CD4-positive, alpha-beta memory T cell (primary cell): ENCODE measurements around the gene RASGRP2. TPM values are rescaled to one million over a fixed set of nuclear protein-coding genes. Genes with fewer than 3 reads are reported as not detected.
"Not testable (repeated sequence)": the region's sequence is repeated elsewhere in the genome, so short reads cannot be mapped to it uniquely, and the experiment has no call there.

Experiments used
- CTCF ChIA-PET: fragments of 350-600 bp; sonication (Branson Sonifier 250); formaldehyde crosslinking; loops from one replicate; lab custom pipeline; 2021; ENCODE audit warnings: inconsistent platforms; ENCODE audit not compliant: partially characterized antibody; lab: Charles Lee
- POLR2A ChIA-PET: fragments of 350-600 bp; sonication (Branson Sonifier 250); formaldehyde crosslinking; loops from one replicate; lab custom pipeline; 2021; ENCODE audit not compliant: partially characterized antibody; lab: Charles Lee
- DNase-seq, 5 donors: peaks; one replicate each; pipeline versions ENCODE4 v3.0.0 to v3.0.0-alpha.2; 2020 to 2022; ENCODE audit warnings: mixed read lengths in 1 of 5
- H3K27ac ChIP-seq: one replicate; pipeline ENCODE4 v1.7.0; 2013; ENCODE audit warnings: low read depth, low read length
- H3K27me3 ChIP-seq: 2 replicates; pipeline ENCODE4 v1.7.0; 2013; ENCODE audit warnings: mild to moderate bottlenecking, low read length, moderate library complexity; ENCODE audit not compliant: insufficient read depth
- H3K36me3 ChIP-seq: 2 replicates; pipeline ENCODE4 v1.7.0; 2013; ENCODE audit warnings: mild to moderate bottlenecking, low read length, moderate library complexity; ENCODE audit not compliant: insufficient read depth
- H3K4me1 ChIP-seq: 2 replicates; pipeline ENCODE4 v1.7.0; 2013; ENCODE audit warnings: mild to moderate bottlenecking, low read length, moderate library complexity; ENCODE audit not compliant: insufficient read depth
- H3K4me3 ChIP-seq, 2 donors: one replicate each; pipeline ENCODE4 v1.7.0; 2013; ENCODE audit warnings: low read length in 2 of 2, mild to moderate bottlenecking in 1 of 2
- H3K9me3 ChIP-seq, 2 donors: one replicate each; pipeline ENCODE4 v1.7.0; 2013; ENCODE audit warnings: low read length in 2 of 2, control low read depth in 1 of 2; ENCODE audit not compliant: control insufficient read depth in 1 of 2
- H3K27ac Mint-ChIP-seq, 7 donors: one replicate each; pipeline ENCODE4 v1.8.0; 2020 to 2021; ENCODE audit warnings: mixed read lengths in 7 of 7, mild to moderate bottlenecking in 6 of 7, inconsistent platforms in 3 of 7, moderate library complexity in 3 of 7
- H3K27me3 Mint-ChIP-seq, 2 donors: one replicate each; pipeline ENCODE4 v1.8.0; 2020 to 2021; ENCODE audit warnings: mixed read lengths in 2 of 2
- H3K36me3 Mint-ChIP-seq, 2 donors: one replicate each; pipeline ENCODE4 v1.8.0; 2020 to 2021; ENCODE audit warnings: mixed read lengths in 2 of 2, inconsistent platforms in 1 of 2, mild to moderate bottlenecking in 1 of 2
- H3K4me1 Mint-ChIP-seq, 4 donors: one replicate each; pipeline ENCODE4 v1.8.0; 2020 to 2021; ENCODE audit warnings: mixed read lengths in 4 of 4, mild to moderate bottlenecking in 1 of 4
- H3K4me3 Mint-ChIP-seq, 8 donors: one replicate each; pipeline ENCODE4 v1.8.0; 2020 to 2021; ENCODE audit warnings: mixed read lengths in 8 of 8, mild to moderate bottlenecking in 7 of 8, moderate library complexity in 6 of 8, inconsistent platforms in 3 of 8
- H3K9me3 Mint-ChIP-seq, 8 donors: one replicate each; pipeline ENCODE4 v1.8.0; 2020 to 2021; ENCODE audit warnings: mixed read lengths in 8 of 8, mild to moderate bottlenecking in 5 of 8, inconsistent platforms in 3 of 8, moderate library complexity in 1 of 8
- intact Hi-C: fragments of 100-400 bp; cut with micrococcal nuclease; formaldehyde crosslinking; loops from one replicate; pipeline ENCODE4 v1.15.1; 2023
- polyA plus RNA-seq, 2 donors: library from polyadenylated mRNA; unstranded; fragments of 300-500 nt; fragmentation: Illumina TruSeq; gene quantifications; one replicate each; pipeline ENCODE4 v1.2.3, GENCODE V29; 2021
- total RNA-seq, 2 experiments: library from RNA; stranded (reverse); gene quantifications; one replicate each; pipeline ENCODE4 v1.2.3, GENCODE V29; 2021

RASGRP2 gene
- total and polyA plus RNA-seq, 4 experiments from 2014 or later: 177 to 463 (median 324) TPM

DNA sequence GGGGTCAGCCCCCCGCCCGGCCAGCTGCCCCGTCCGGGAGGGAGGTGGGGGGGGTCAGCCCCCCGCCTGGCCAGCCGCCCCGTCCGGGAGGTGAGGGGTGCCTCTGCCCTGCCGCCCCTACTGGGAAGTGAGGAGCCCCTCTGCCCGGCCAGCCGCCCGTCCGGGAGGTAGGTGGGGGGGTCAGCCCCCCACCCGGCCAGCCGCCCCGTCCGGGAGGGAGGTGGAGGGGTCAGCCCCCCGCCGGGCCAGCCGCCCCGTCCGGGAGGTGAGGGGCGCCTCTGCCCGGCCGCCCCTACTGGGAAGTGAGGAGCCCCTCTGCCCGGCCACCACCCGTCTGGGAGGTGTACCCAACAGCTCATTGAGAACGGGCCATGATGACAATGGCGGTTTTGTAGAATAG lies 42.0 kb downstream of the RASGRP2 start:
- H3K27me3 Mint-ChIP-seq: peaks cover 7 to 16% of the 10 kb centered on the region in 2 donors
- DNase-seq, H3K27ac Mint-ChIP-seq, POLR2A ChIA-PET, H3K4me1 Mint-ChIP-seq, H3K27ac ChIP-seq, intact Hi-C loops, H3K4me3 Mint-ChIP-seq, H3K27me3 ChIP-seq, H3K36me3 ChIP-seq, H3K4me3 ChIP-seq, H3K4me1 ChIP-seq, H3K9me3 ChIP-seq, H3K36me3 Mint-ChIP-seq, H3K9me3 Mint-ChIP-seq: not testable (repeated sequence)
- CTCF ChIA-PET: interaction anchor here (1.5 kb wide), 1 partner anchor 13 kb away, joined by 3 read pairs; no protein-coding TSS in a partner anchor

DNA sequence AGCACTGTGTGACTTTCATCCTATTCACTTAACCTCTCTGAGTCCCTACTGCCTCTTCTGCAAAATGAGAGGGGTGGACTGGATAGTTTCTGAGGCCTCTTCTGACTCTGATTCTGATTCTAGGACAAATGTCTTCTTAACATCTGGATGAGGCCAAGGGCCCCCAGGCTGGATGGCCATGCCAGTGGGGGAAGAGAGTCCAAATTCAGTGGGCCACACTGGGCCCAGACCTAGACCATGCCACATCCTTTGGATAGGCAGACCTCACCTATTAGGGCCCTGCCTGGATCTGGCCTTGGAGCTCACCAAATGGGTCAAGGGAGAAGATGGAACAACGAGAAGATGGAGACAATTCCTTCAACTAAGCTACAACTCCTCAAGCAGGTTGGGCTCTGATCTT lies 45.5 kb downstream of the RASGRP2 start:
- H3K36me3 ChIP-seq: no peaks in the 10 kb centered on the region
- no peak for DNase-seq
- H3K27ac Mint-ChIP-seq: peak overlapping the region in 1 of 7 donors; percentile 2
- ChIA-PET POLR2A (no interaction called here), CTCF (interaction anchor here (1.3 to 1.6 kb wide), 3 partner anchors 10 to 151 kb away, joined by 3 to 10 read pairs (median 3); no protein-coding TSS in a partner anchor)
- H3K27me3 ChIP-seq: peaks cover 11% of the 10 kb centered on the region
- no peak overlapping the region for H3K4me3 Mint-ChIP-seq
- H3K4me3 ChIP-seq: no peak overlapping the region
- intact Hi-C loops: no loop called here
- H3K27ac ChIP-seq: no peak overlapping the region
- H3K4me1 Mint-ChIP-seq: peaks cover 0 to 1% (median 0%) of the 10 kb centered on the region in 4 donors
- peaks cover 16 to 21% of the 10 kb centered on the region in 2 donors for H3K27me3 Mint-ChIP-seq
- no peaks in the 10 kb centered on the region for H3K9me3 ChIP-seq
- no peaks in the 10 kb centered on the region for H3K4me1 ChIP-seq
- no peaks in the 10 kb centered on the region for H3K9me3 Mint-ChIP-seq
- no peaks in the 10 kb centered on the region for H3K36me3 Mint-ChIP-seq

DNA sequence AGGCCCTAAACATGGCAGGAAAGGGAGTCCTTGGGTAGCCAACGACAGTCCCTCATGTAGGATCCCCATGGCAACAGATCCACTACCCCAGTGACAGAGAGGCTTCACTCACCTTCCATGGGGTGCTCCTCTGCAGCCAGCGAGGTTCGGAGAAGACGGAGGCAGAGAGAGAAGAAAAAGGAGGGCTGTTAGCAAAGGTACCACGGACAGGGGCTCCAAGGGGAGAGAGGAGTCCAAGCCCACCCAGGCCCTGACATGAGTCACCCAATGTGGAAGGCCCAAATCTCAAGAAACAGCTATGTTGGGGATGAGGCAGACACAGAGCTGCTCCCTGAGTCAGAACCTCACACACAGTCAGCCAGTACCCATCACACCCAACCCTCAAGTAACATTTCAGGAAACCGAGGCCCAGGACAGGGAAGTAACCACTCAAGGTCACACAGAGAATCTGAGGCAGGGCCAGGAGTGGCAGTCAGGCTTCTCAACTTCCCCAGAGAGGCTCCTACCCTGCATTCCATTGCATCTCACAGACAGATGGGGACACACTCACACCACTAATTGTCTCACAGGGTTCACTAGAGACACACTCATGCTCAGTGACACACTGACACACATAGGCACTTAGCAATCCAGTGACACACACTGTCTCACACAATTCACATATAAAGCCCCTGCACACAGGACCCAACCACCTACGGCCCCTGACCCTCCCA lies 46.1 kb downstream of the RASGRP2 start:
- ChIA-PET POLR2A (no interaction called here), CTCF (interaction anchor here (1.2 to 1.6 kb wide), 3 partner anchors 9 to 11 kb away, joined by 3 to 10 read pairs (median 5); no protein-coding TSS in a partner anchor)
- Histone ChIP-seq H3K4me1 (no peaks in the 10 kb centered on the region), H3K27me3 (peaks cover 13% of the 10 kb centered on the region), H3K9me3 (no peaks in the 10 kb centered on the region), H3K4me3 (no peak overlapping the region), H3K36me3 (no peaks in the 10 kb centered on the region), H3K27ac (no peak overlapping the region)
- H3K27ac Mint-ChIP-seq: no peak overlapping the region
- H3K27me3 Mint-ChIP-seq: peaks cover 20 to 23% of the 10 kb centered on the region in 2 donors
- peak in 1 of 5 donors; percentile 15 for DNase-seq
- no peaks in the 10 kb centered on the region for H3K9me3 Mint-ChIP-seq
- peaks cover 0 to 4% (median under 1%) of the 10 kb centered on the region in 4 donors for H3K4me1 Mint-ChIP-seq
- H3K36me3 Mint-ChIP-seq: no peaks in the 10 kb centered on the region
- intact Hi-C loops: no loop called here
- no peak overlapping the region for H3K4me3 Mint-ChIP-seq

DNA sequence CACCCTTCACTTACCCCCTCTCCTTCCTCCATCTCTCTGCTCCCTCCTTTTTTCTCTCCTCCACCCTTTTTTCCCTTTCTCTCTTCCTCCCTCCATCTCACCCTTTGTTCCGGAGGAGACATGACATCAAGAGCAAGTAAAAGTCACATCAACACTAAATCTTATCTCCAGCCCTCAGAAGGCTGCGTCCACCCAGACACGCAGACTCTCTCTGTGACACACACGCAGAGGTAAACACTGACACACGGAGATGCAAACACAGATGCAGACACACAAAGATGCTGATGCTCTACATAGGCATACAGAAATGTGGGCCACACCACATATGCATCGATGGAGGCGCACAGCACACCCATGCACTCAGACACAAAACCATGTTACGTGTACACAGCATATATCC lies 47.9 kb downstream of the RASGRP2 start:
- no peak overlapping the region for H3K4me3 Mint-ChIP-seq
- H3K4me1 Mint-ChIP-seq: peaks cover 0 to 4% (median 3%) of the 10 kb centered on the region in 4 donors
- peaks cover 27 to 34% of the 10 kb centered on the region in 2 donors for H3K27me3 Mint-ChIP-seq
- intact Hi-C loops: no loop called here
- Histone ChIP-seq H3K27ac (no peak overlapping the region), H3K9me3 (no peaks in the 10 kb centered on the region), H3K27me3 (peaks cover 13% of the 10 kb centered on the region), H3K4me3 (no peak overlapping the region), H3K4me1 (no peaks in the 10 kb centered on the region), H3K36me3 (no peaks in the 10 kb centered on the region)
- ChIA-PET CTCF (no interaction called here), POLR2A (no interaction called here)
- no peak for DNase-seq
- H3K9me3 Mint-ChIP-seq: no peaks in the 10 kb centered on the region
- H3K27ac Mint-ChIP-seq: peak overlapping the region in 1 of 7 donors; percentile 42
- H3K36me3 Mint-ChIP-seq: no peaks in the 10 kb centered on the region

DNA sequence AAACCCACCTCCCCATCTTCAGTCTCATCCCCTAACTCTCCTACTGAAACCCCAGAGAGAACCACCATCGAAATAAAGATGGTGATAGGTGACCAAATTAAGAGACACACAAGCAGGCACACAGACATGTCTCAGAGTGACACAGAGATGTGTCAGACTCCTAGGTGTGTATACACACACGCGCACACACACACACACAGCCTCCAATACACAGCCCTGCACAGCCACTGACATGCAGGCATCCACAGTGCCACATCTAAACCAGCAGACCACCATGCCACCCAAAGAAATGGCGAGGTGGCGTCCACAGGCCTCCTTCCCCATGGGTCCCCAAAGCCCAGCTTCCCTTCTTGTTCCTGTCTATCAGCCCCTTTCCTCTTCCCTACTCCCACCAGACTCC lies 48.4 kb downstream of the RASGRP2 start:
- CTCF ChIA-PET: no interaction called here
- H3K27me3 Mint-ChIP-seq: peaks cover 27 to 32% of the 10 kb centered on the region in 2 donors

DNA sequence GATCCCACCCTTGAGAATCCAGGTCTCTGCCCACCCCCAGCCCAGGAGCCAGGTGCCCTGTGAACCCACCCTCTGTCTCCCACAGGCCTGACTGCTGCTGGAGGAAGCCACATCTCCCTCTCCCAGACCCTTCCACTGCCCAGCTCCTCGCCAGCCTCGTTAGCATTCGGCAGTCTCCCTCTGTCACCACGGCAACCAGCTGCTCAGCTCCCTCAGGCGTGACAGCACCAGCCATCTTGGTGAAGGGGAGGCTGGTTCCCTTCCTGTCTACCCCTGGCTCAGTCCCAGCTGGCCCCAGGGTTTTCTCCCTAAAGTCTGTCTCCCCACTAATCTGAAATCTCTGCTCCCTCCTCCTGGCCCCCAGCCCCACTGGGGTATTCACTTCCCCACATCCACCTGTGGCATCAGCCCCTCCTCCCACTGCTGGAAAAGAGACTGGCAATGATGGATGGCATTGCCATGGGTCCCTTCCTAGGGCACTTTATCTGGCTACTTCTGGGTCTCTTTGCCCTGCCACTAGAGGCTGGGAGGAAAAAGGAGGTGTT lies 49.0 kb downstream of the RASGRP2 start:
- Histone ChIP-seq H3K27ac (no peak overlapping the region), H3K27me3 (peaks cover 13% of the 10 kb centered on the region), H3K9me3 (no peaks in the 10 kb centered on the region), H3K4me1 (no peaks in the 10 kb centered on the region), H3K36me3 (no peaks in the 10 kb centered on the region), H3K4me3 (no peak overlapping the region)
- no peaks in the 10 kb centered on the region for H3K9me3 Mint-ChIP-seq
- CTCF ChIA-PET: no interaction called here
- H3K27me3 Mint-ChIP-seq: peaks cover 27 to 31% of the 10 kb centered on the region in 2 donors
- DNase-seq: no peak
- POLR2A ChIA-PET: no interaction called here
- H3K27ac Mint-ChIP-seq: no peak overlapping the region
- intact Hi-C loops: no loop called here
- H3K4me3 Mint-ChIP-seq: no peak overlapping the region
- no peaks in the 10 kb centered on the region for H3K36me3 Mint-ChIP-seq
- H3K4me1 Mint-ChIP-seq: peaks cover 0 to 4% (median 3%) of the 10 kb centered on the region in 4 donors

More for the DNA sequence above, 48.4 kb downstream of the RASGRP2 start:
- peaks cover 0 to 4% (median 3%) of the 10 kb centered on the region in 4 donors for H3K4me1 Mint-ChIP-seq
- H3K4me3 Mint-ChIP-seq: no peak overlapping the region
- no peaks in the 10 kb centered on the region for H3K9me3 Mint-ChIP-seq
- no peak overlapping the region for H3K27ac ChIP-seq
- H3K36me3 Mint-ChIP-seq: no peaks in the 10 kb centered on the region
- POLR2A ChIA-PET: no interaction called here
- no peak for DNase-seq
- peaks cover 13% of the 10 kb centered on the region for H3K27me3 ChIP-seq
- H3K4me1 ChIP-seq: no peaks in the 10 kb centered on the region
- H3K4me3 ChIP-seq: no peak overlapping the region
- no peaks in the 10 kb centered on the region for H3K9me3 ChIP-seq
- intact Hi-C loops: no loop called here
- H3K36me3 ChIP-seq: no peaks in the 10 kb centered on the region
- no peak overlapping the region for H3K27ac Mint-ChIP-seq

DNA sequence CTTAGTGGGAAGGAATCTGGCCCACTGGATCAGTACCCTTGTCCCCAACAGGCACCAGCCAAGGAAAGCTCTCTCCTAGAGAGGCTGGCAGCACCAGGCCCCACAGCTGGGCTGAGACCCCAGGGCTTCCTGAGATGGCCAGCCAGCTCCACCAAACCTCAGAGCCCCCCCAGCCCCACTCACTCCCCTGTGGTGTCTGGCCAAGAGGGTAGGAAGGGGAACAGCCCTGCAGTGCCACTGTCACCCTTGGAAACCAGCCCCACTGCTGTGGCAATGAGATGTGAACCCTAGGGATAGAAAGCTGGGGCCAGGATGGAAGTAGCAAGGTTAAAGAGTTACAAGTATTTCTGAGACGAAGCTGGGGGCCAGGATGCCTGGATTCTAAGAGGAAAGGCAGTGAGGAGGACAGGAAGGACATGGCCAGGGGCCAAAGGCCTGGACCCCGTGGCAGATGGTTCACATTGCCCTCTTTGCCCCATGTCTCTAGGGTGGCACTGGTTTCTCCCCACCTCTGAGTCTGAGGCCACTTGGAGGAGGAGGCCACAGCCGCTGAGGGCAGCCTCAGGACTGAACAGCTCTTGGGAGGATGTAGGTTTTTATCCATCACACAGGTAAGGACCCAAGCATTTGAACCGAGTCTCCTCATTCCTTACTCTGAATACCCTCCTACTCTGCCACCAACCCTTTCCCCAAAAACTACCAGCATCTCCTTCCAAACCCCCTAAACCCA lies 49.8 kb downstream of the RASGRP2 start:
- intact Hi-C loops: no loop called here
- CTCF ChIA-PET: no interaction called here
- H3K27me3 Mint-ChIP-seq: peaks cover 27 to 31% of the 10 kb centered on the region in 2 donors

More for the DNA sequence above, 49.8 kb downstream of the RASGRP2 start:
- Mint-ChIP-seq H3K36me3 (no peaks in the 10 kb centered on the region), H3K27ac (no peak overlapping the region), H3K4me1 (peaks cover 2 to 4% (median 3%) of the 10 kb centered on the region in 4 donors), H3K9me3 (no peaks in the 10 kb centered on the region), H3K4me3 (no peak overlapping the region)
- no peaks in the 10 kb centered on the region for H3K4me1 ChIP-seq
- no peaks in the 10 kb centered on the region for H3K9me3 ChIP-seq
- POLR2A ChIA-PET: no interaction called here
- no peak overlapping the region for H3K27ac ChIP-seq
- no peak for DNase-seq
- no peak overlapping the region for H3K4me3 ChIP-seq
- no peaks in the 10 kb centered on the region for H3K36me3 ChIP-seq
- H3K27me3 ChIP-seq: peaks cover 13% of the 10 kb centered on the region
